Neural cell (in vitro differentiated cells): ENCODE results near the gene GBE1. TPM values are rescaled to one million over a fixed set of nuclear protein-coding genes. Genes with fewer than 3 reads are reported as not detected.
A peak's percentile ranks its signal among the peaks of the same experiment; 100 is the strongest.

Source experiments
- H2AFZ ChIP-seq: fragments of 200-600, 300-800 bp; sonication (generic), shearing (Covaris generic); 2 replicates; pipeline ENCODE4 v1.6.0; 2014; ENCODE audit warnings: low read depth, mild to moderate bottlenecking, antibody characterized with exemption, low read length, moderate library complexity
- H3F3A ChIP-seq: fragments of 200-600 bp; shearing (Covaris generic); 2 replicates; pipeline ENCODE4 v1.6.1; 2016; ENCODE audit warnings: mild to moderate bottlenecking, moderate library complexity, mixed read lengths, antibody characterized with exemption, low read length; ENCODE audit not compliant: insufficient read depth, poor library complexity, severe bottlenecking
- H3K27ac ChIP-seq: fragments of 200-600, 300-800 bp; sonication (generic), shearing (Covaris generic); 2 replicates; pipeline ENCODE4 v1.5.1; 2014; ENCODE audit warnings: mild to moderate bottlenecking, low read length, moderate library complexity
- H3K27me3 ChIP-seq: fragments of 300-800, 200-600 bp; sonication (generic), shearing (Covaris generic); 2 replicates; pipeline ENCODE4 v1.6.0; 2014; ENCODE audit warnings: mild to moderate bottlenecking, low read depth, low read length, moderate library complexity; ENCODE audit not compliant: insufficient read depth
- H3K36me3 ChIP-seq: fragments of 300-800, 200-600 bp; sonication (generic), shearing (Covaris generic); 2 replicates; pipeline ENCODE4 v1.5.1; 2014; ENCODE audit warnings: mild to moderate bottlenecking, antibody characterized with exemption, low read length, moderate library complexity; ENCODE audit not compliant: insufficient read depth
- H3K4me2 ChIP-seq: fragments of 300-800, 200-600 bp; sonication (generic), shearing (Covaris generic); 2 replicates; pipeline ENCODE4 v1.6.0; 2014; ENCODE audit warnings: mild to moderate bottlenecking, low read length
- H3K4me3 ChIP-seq: fragments of 300-800, 200-600 bp; sonication (generic), shearing (Covaris generic); 2 replicates; pipeline ENCODE4 v1.5.1; 2014; ENCODE audit warnings: mild to moderate bottlenecking, low read length, moderate library complexity
- H3K79me2 ChIP-seq: fragments of 200-600 bp; shearing (Covaris generic); replicated peaks from 2 replicates; pipeline ENCODE4 v1.6.0; 2014; ENCODE audit warnings: mild to moderate bottlenecking, low read length, moderate library complexity; ENCODE audit not compliant: insufficient read depth
- H3K9ac ChIP-seq: fragments of 300-800, 200-600 bp; sonication (generic), shearing (Covaris generic); 2 replicates; pipeline ENCODE4 v1.6.1; 2016; ENCODE audit warnings: mild to moderate bottlenecking, low read length, mixed read lengths
- H3K9me2 ChIP-seq: fragments of 200-600 bp; shearing (Covaris generic); 2 replicates; pipeline ENCODE4 v1.6.1; 2016; ENCODE audit warnings: mild to moderate bottlenecking, low read length, mixed read lengths; ENCODE audit not compliant: insufficient read depth
- H3K9me3 ChIP-seq: fragments of 200-600, 300-800 bp; sonication (generic), shearing (Covaris generic); 2 replicates; pipeline ENCODE4 v1.6.1; 2016; ENCODE audit warnings: mild to moderate bottlenecking, mixed run types, low read length, moderate library complexity, mixed read lengths
- H4K20me1 ChIP-seq: fragments of 200-600 bp; shearing (Covaris generic); 2 replicates; pipeline ENCODE4 v1.6.1; 2016; ENCODE audit warnings: mild to moderate bottlenecking, mixed run types; ENCODE audit not compliant: insufficient read depth
- EP300 ChIP-seq: fragments of 450-650 bp; conservative IDR thresholded peaks from 2 replicates; pipeline ENCODE4 v1.6.1; 2014; ENCODE audit warnings: antibody characterized with exemption, mild to moderate bottlenecking, moderate library complexity; ENCODE audit not compliant: poor library complexity, severe bottlenecking
- EZH2 ChIP-seq: fragments of 200-600, 300-800 bp; shearing (Covaris generic), sonication (generic); IDR thresholded peaks from 2 replicates; pipeline ENCODE4 v1.6.1; 2014; ENCODE audit warnings: antibody characterized with exemption, low read length, borderline replicate concordance, mild to moderate bottlenecking; ENCODE audit not compliant: insufficient read depth, poor library complexity, severe bottlenecking
- MXI1 ChIP-seq: fragments of 450-650 bp; conservative IDR thresholded peaks from 2 replicates; pipeline ENCODE4 v1.6.1; 2014; ENCODE audit warnings: antibody characterized with exemption, mild to moderate bottlenecking; ENCODE audit not compliant: poor library complexity, severe bottlenecking
- POLR2AphosphoS5 ChIP-seq: IDR thresholded peaks from 2 replicates; pipeline ENCODE4 v1.6.1; 2012
- RAD21 ChIP-seq: fragments of 450-650 bp; conservative IDR thresholded peaks from 2 replicates; pipeline ENCODE4 v1.6.1; 2014; ENCODE audit warnings: antibody characterized with exemption, mild to moderate bottlenecking, moderate library complexity
- SMC3 ChIP-seq: fragments of 450-650 bp; conservative IDR thresholded peaks from 2 replicates; pipeline ENCODE4 v1.6.1; 2014; ENCODE audit warnings: antibody characterized with exemption, mild to moderate bottlenecking, moderate library complexity; ENCODE audit not compliant: poor library complexity
- TAF1 ChIP-seq: IDR thresholded peaks from 2 replicates; pipeline ENCODE4 v1.6.1; 2012; ENCODE audit warnings: low read depth
- polyA plus RNA-seq: library from polyadenylated mRNA; depleted of rRNA; stranded (reverse); fragments of >200 nt; gene quantifications from 2 replicates; pipeline ENCODE4 v1.2.3, GENCODE V29; 2014
- TF ChIP-seq, protein P1 (sequence below): IDR thresholded peaks from 2 replicates; pipeline ENCODE4 v1.6.1; 2012; ENCODE audit warnings: borderline replicate concordance
- TF ChIP-seq, protein P2 (sequence below): fragments of 450-650 bp; IDR thresholded peaks from 2 replicates; pipeline ENCODE4 v1.5.1; 2014; ENCODE audit warnings: antibody characterized with exemption, mild to moderate bottlenecking, moderate library complexity; ENCODE audit not compliant: poor library complexity, severe bottlenecking

Gene GBE1
- polyA plus RNA-seq, 1 donor from 2014 or later: 2.4 TPM

DNA sequence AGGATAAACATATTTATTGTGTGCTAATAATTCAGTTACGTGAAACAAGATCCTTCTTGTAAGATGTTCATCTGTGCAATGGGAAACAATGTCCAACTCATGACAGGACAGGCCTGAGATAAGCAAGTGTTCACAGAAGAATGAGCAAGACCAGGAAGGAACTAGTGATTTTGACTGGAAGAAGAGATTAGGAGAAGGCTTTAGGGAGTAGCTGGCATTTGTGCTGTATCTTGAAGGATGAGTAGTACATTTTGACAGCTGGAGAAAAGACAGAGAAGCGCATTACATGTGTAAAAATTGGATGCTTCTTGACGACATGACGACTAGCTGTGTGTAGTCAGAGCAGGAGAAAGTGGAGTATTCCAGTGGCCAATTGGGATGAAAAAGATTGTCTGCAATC is 48.4 kb downstream of the GBE1 start:
- H3K9ac ChIP-seq: no peak overlapping the region
- TF ChIP-seq TAF1 (no peak), POLR2AphosphoS5 (peak; percentile 29), EP300 (peak; percentile 60), EZH2 (no peak)
- TF ChIP-seq, protein P1, sequence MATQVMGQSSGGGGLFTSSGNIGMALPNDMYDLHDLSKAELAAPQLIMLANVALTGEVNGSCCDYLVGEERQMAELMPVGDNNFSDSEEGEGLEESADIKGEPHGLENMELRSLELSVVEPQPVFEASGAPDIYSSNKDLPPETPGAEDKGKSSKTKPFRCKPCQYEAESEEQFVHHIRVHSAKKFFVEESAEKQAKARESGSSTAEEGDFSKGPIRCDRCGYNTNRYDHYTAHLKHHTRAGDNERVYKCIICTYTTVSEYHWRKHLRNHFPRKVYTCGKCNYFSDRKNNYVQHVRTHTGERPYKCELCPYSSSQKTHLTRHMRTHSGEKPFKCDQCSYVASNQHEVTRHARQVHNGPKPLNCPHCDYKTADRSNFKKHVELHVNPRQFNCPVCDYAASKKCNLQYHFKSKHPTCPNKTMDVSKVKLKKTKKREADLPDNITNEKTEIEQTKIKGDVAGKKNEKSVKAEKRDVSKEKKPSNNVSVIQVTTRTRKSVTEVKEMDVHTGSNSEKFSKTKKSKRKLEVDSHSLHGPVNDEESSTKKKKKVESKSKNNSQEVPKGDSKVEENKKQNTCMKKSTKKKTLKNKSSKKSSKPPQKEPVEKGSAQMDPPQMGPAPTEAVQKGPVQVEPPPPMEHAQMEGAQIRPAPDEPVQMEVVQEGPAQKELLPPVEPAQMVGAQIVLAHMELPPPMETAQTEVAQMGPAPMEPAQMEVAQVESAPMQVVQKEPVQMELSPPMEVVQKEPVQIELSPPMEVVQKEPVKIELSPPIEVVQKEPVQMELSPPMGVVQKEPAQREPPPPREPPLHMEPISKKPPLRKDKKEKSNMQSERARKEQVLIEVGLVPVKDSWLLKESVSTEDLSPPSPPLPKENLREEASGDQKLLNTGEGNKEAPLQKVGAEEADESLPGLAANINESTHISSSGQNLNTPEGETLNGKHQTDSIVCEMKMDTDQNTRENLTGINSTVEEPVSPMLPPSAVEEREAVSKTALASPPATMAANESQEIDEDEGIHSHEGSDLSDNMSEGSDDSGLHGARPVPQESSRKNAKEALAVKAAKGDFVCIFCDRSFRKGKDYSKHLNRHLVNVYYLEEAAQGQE: peak; percentile 46
- no peak overlapping the region for H3K4me2 ChIP-seq
- H3K9me3 ChIP-seq: no peaks in the 10 kb centered on the region
- H3K27me3 ChIP-seq: no peaks in the 10 kb centered on the region
- no peak overlapping the region for H2AFZ ChIP-seq
- no peaks in the 10 kb centered on the region for H3K9me2 ChIP-seq
- no peaks in the 10 kb centered on the region for H4K20me1 ChIP-seq
- no peak overlapping the region for H3K4me3 ChIP-seq
- peak overlapping the region; percentile 0 for H3K27ac ChIP-seq
- no peaks in the 10 kb centered on the region for H3F3A ChIP-seq
- H3K79me2 ChIP-seq: no peaks in the 10 kb centered on the region
- H3K36me3 ChIP-seq: no peaks in the 10 kb centered on the region

- Histone ChIP-seq H3K9ac (no peak overlapping the region), H2AFZ (no peak overlapping the region), H3K27me3 (no peaks in the 10 kb centered on the region), H3F3A (no peaks in the 10 kb centered on the region), H3K4me2 (no peak overlapping the region), H3K9me2 (no peaks in the 10 kb centered on the region), H3K36me3 (no peaks in the 10 kb centered on the region), H4K20me1 (no peaks in the 10 kb centered on the region), H3K79me2 (no peaks in the 10 kb centered on the region), H3K27ac (no peak overlapping the region), H3K9me3 (no peaks in the 10 kb centered on the region), H3K4me3 (no peak overlapping the region)
- TF ChIP-seq MXI1 (no peak), TAF1 (no peak), POLR2AphosphoS5 (no peak), RAD21 (no peak), EZH2 (no peak), SMC3 (no peak), EP300 (no peak)
- TF ChIP-seq, protein P1: no peak
- TF ChIP-seq, protein P2, sequence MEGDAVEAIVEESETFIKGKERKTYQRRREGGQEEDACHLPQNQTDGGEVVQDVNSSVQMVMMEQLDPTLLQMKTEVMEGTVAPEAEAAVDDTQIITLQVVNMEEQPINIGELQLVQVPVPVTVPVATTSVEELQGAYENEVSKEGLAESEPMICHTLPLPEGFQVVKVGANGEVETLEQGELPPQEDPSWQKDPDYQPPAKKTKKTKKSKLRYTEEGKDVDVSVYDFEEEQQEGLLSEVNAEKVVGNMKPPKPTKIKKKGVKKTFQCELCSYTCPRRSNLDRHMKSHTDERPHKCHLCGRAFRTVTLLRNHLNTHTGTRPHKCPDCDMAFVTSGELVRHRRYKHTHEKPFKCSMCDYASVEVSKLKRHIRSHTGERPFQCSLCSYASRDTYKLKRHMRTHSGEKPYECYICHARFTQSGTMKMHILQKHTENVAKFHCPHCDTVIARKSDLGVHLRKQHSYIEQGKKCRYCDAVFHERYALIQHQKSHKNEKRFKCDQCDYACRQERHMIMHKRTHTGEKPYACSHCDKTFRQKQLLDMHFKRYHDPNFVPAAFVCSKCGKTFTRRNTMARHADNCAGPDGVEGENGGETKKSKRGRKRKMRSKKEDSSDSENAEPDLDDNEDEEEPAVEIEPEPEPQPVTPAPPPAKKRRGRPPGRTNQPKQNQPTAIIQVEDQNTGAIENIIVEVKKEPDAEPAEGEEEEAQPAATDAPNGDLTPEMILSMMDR: no peak
These were observed 51.8 kb downstream of the GBE1 start for GRCh38 chr3:81709606-81710005.
